ENCODE results near the gene MYCN.
"Not testable (repeated sequence)": the region's sequence is repeated elsewhere in the genome, so short reads cannot be mapped to it uniquely, and the experiment has no call there.

- TF ChIP-seq POLR2A (IDR thresholded peaks at IDR 0.05; ENCODE audit: low read depth, low read length); TAF1 (IDR thresholded peaks at IDR 0.05; ENCODE audit: borderline replicate concordance, low read depth, low read length): not testable (repeated sequence)
Measured at GRCh38 chr2:15951936-15952335, 11.6 kb downstream of the MYCN start.

Measured in GM12892 (cell line).